SK-N-SH (cell line): ENCODE measurements around the gene CCDC106. TPM values are rescaled to one million over a fixed set of nuclear protein-coding genes. Genes with fewer than 3 reads are reported as not detected.

Experiments used
- RCOR1 ChIP-seq: fragments of 150-350 bp; IDR thresholded peaks from 2 replicates; pipeline ENCODE4 v1.6.1; 2017; ENCODE audit warnings: antibody characterized with exemption, low read length
- polyA plus RNA-seq, 3 experiments: library from polyadenylated mRNA; depleted of rRNA; stranded (reverse); fragments of >200 nt; gene quantifications; 2 replicates each; pipeline ENCODE4 v1.2.3, GENCODE V29; 2012
- TF ChIP-seq, protein P1 (sequence below): IDR thresholded peaks from 2 replicates; pipeline ENCODE4 v1.4.0; 2012; ENCODE audit warnings: low read depth, borderline replicate concordance
- TF ChIP-seq, protein P2 (sequence below): IDR thresholded peaks from 2 replicates; pipeline ENCODE4; 2012

Gene CCDC106
- polyA plus RNA-seq, 1 of the 3 experiments (the other 2 are of a cell fraction): 27.1 TPM

GRCh38 chr19:55702131-55702627 lies 54.2 kb downstream of the CCDC106 start (continued):
- TF ChIP-seq, protein P1, sequence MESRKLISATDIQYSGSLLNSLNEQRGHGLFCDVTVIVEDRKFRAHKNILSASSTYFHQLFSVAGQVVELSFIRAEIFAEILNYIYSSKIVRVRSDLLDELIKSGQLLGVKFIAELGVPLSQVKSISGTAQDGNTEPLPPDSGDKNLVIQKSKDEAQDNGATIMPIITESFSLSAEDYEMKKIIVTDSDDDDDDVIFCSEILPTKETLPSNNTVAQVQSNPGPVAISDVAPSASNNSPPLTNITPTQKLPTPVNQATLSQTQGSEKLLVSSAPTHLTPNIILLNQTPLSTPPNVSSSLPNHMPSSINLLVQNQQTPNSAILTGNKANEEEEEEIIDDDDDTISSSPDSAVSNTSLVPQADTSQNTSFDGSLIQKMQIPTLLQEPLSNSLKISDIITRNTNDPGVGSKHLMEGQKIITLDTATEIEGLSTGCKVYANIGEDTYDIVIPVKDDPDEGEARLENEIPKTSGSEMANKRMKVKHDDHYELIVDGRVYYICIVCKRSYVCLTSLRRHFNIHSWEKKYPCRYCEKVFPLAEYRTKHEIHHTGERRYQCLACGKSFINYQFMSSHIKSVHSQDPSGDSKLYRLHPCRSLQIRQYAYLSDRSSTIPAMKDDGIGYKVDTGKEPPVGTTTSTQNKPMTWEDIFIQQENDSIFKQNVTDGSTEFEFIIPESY: no peak
- TF ChIP-seq, protein P2, sequence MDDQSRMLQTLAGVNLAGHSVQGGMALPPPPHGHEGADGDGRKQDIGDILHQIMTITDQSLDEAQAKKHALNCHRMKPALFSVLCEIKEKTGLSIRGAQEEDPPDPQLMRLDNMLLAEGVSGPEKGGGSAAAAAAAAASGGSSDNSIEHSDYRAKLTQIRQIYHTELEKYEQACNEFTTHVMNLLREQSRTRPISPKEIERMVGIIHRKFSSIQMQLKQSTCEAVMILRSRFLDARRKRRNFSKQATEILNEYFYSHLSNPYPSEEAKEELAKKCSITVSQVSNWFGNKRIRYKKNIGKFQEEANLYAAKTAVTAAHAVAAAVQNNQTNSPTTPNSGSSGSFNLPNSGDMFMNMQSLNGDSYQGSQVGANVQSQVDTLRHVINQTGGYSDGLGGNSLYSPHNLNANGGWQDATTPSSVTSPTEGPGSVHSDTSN: no peak
- TF ChIP-seq RCOR1: no peak

Other genes starting within 250 kb of the CCDC106 start
- 84.7 and 133 TPM in 2 replicates for gene UBE2S, start 240.4 kb upstream of the CCDC106 start, polyA plus RNA-seq (2012; rRNA removed)
- 0.02 TPM in 1 of 2 replicates, not detected in the other for gene SHISA7, start 204.9 kb upstream of the CCDC106 start, polyA plus RNA-seq (2012; rRNA removed)
- gene ISOC2, start 186.6 kb upstream of the CCDC106 start, polyA plus RNA-seq (2012; rRNA removed): 60.9 and 65.4 TPM in 2 replicates
- gene C19orf85, start 183.5 kb upstream of the CCDC106 start, polyA plus RNA-seq (2012; rRNA removed): not detected in 2 replicates
- gene ZNF628, start 171.6 kb upstream of the CCDC106 start, polyA plus RNA-seq (2012; rRNA removed): 0.73 and 1.6 TPM in 2 replicates
- gene NAT14, start 163.0 kb upstream of the CCDC106 start, polyA plus RNA-seq (2012; rRNA removed): 84.4 and 89.9 TPM in 2 replicates
- 2.6 and 4.9 TPM in 2 replicates for gene SSC5D, start 159.8 kb upstream of the CCDC106 start, polyA plus RNA-seq (2012; rRNA removed)
- gene SBK2, start 111.1 kb upstream of the CCDC106 start, polyA plus RNA-seq (2012; rRNA removed): 0.20 and 0.28 TPM in 2 replicates
- 0.03 and 0.05 TPM in 2 replicates for gene SBK3, start 102.7 kb upstream of the CCDC106 start, polyA plus RNA-seq (2012; rRNA removed)
- gene ZNF579, start 67.4 kb upstream of the CCDC106 start, polyA plus RNA-seq (2012; rRNA removed): 3.5 and 5.9 TPM in 2 replicates
- 5.2 and 5.7 TPM in 2 replicates for gene FIZ1, start 48.7 kb upstream of the CCDC106 start, polyA plus RNA-seq (2012; rRNA removed)
- gene ZNF524, start 47.9 kb upstream of the CCDC106 start, polyA plus RNA-seq (2012; rRNA removed): 7.2 and 7.3 TPM in 2 replicates
- gene ZNF865, start 42.6 kb upstream of the CCDC106 start, polyA plus RNA-seq (2012; rRNA removed): 3.4 and 5.0 TPM in 2 replicates
- 5.0 and 5.5 TPM in 2 replicates for gene ZNF784, start 23.6 kb upstream of the CCDC106 start, polyA plus RNA-seq (2012; rRNA removed)
- gene ZNF580, start 7.2 kb upstream of the CCDC106 start, polyA plus RNA-seq (2012; rRNA removed): 14.0 and 21.9 TPM in 2 replicates
- gene ZNF581, start 4.6 kb upstream of the CCDC106 start, polyA plus RNA-seq (2012; rRNA removed): 24.2 and 24.7 TPM in 2 replicates
- 217 and 321 TPM in 2 replicates for gene U2AF2, start 6.8 kb downstream of the CCDC106 start, polyA plus RNA-seq (2012; rRNA removed)
- 72.0 and 134 TPM in 2 replicates for gene EPN1, start 27.0 kb downstream of the CCDC106 start, polyA plus RNA-seq (2012; rRNA removed)
- not detected in 2 replicates for gene NLRP9, start 90.2 kb downstream of the CCDC106 start, polyA plus RNA-seq (2012; rRNA removed)
- 0.06 TPM in 1 of 2 replicates, not detected in the other for gene RFPL4A, start 110.9 kb downstream of the CCDC106 start, polyA plus RNA-seq (2012; rRNA removed)
- gene RFPL4AL1, start 120.9 kb downstream of the CCDC106 start, polyA plus RNA-seq (2012; rRNA removed): not detected in 2 replicates
- 0.02 TPM in 1 of 2 replicates, not detected in the other for gene NLRP11, start 183.8 kb downstream of the CCDC106 start, polyA plus RNA-seq (2012; rRNA removed)
- gene NLRP4, start 188.3 kb downstream of the CCDC106 start, polyA plus RNA-seq (2012; rRNA removed): 0.02 and 0.03 TPM in 2 replicates